HCT116 (cell line): ENCODE measurements around the gene ZNF469. TPM values are rescaled to one million over a fixed set of nuclear protein-coding genes. Genes with fewer than 3 reads are reported as not detected.

Experiments used
- ATAC-seq: fragments of 200-7000 bp; cut with Tn5 transposase; 2 replicates; pipeline ENCODE4 v1.9.1; 2020; ENCODE audit warnings: mild to moderate bottlenecking, moderate library complexity
- BruUV-seq: library from RNA; stranded (reverse); fragments of 400-500 nt; replicated peaks from 2 replicates; lab custom pipeline; 2021; lab: Mats Ljungman, UMichigan
- CTCF ChIA-PET: fragments of 300-600 bp; sonication (Branson Sonifier 250); formaldehyde crosslinking; loops from one replicate; lab custom pipeline; 2021; ENCODE audit warnings: antibody characterized with exemption; lab: Charles Lee
- POLR2A ChIA-PET: fragments of 300-600, 350-600 bp; sonication (Branson Sonifier 250); formaldehyde crosslinking; loops from one replicate; lab custom pipeline; 2021; ENCODE audit warnings: antibody characterized with exemption; lab: Charles Lee
- RAD21 ChIA-PET, 2 experiments: fragments of 300-600 bp; sonication (Branson Sonifier 250); formaldehyde crosslinking; loops; one replicate each; lab custom pipeline; 2023; ENCODE audit warnings: low total read pairs in 2 of 2; ENCODE audit not compliant: uncharacterized antibody in 2 of 2, unreplicated experiment in 2 of 2, low non-redundant PET in 1 of 2; lab: Charles Lee
- DNase-seq: peaks from one replicate; pipeline ENCODE4 v3.0.0-alpha.2; 2010; ENCODE audit warnings: low read depth, low spot score
- H2AFZ ChIP-seq: fragments of 200-600 bp; shearing (Covaris generic), sonication (generic); 2 replicates; pipeline ENCODE4 v1.6.1; 2017; ENCODE audit warnings: low read depth, mixed run types, mixed read lengths, antibody characterized with exemption, low read length; ENCODE audit not compliant: poor library complexity, severe bottlenecking
- H3K27ac ChIP-seq: 2 replicates; pipeline ENCODE4 v1.5.1; 2012; ENCODE audit warnings: low read depth, low read length
- H3K27me3 ChIP-seq: fragments of 200-600 bp; sonication (generic); 2 replicates; pipeline ENCODE4 v1.6.1; 2016; ENCODE audit warnings: mixed run types, low read length, mixed read lengths; ENCODE audit not compliant: insufficient read depth
- H3K36me3 ChIP-seq, 2 experiments: fragments of 200-500 bp in 1 of 2; fragments of 200-600 bp in 1 of 2; sonication (Bioruptor generic) in 1 of 2; sonication (generic) in 1 of 2; 2 replicates each; pipeline versions ENCODE4 v1.5.1 to v1.6.1; 2014 to 2016; ENCODE audit warnings: low read length in 2 of 2, inconsistent platforms in 1 of 2, mixed read lengths in 1 of 2, mixed run types in 1 of 2; ENCODE audit not compliant: insufficient read depth in 2 of 2, control insufficient read depth in 1 of 2
- H3K4me1 ChIP-seq, 2 experiments: fragments of 200-600 bp in 1 of 2; sonication (generic) in 1 of 2; 2 replicates each; pipeline versions ENCODE4 v1.5.1 to v1.6.1; 2012 to 2017; ENCODE audit warnings: low read length in 2 of 2, inconsistent platforms in 1 of 2, mild to moderate bottlenecking in 1 of 2, mixed read lengths in 1 of 2, mixed run types in 1 of 2, moderate library complexity in 1 of 2; ENCODE audit not compliant: insufficient read depth in 2 of 2, control insufficient read depth in 1 of 2
- H3K4me2 ChIP-seq: fragments of 200-600 bp; sonication (generic); 2 replicates; pipeline ENCODE4 v1.6.1; 2017; ENCODE audit warnings: mixed run types, low read length, mixed read lengths
- H3K4me3 ChIP-seq, 2 experiments: fragments of 200-600 bp in 1 of 2; sonication (generic) in 1 of 2; replicated peaks in 1 of 2; 2 replicates each; pipeline ENCODE4 v1.5.1; 2011 to 2016; ENCODE audit warnings: low read length in 2 of 2, control low read depth in 1 of 2, low read depth in 1 of 2, mild to moderate bottlenecking in 1 of 2, mixed read lengths in 1 of 2, mixed run types in 1 of 2
- H3K79me2 ChIP-seq: fragments of 200-600 bp; sonication (generic); 2 replicates; pipeline ENCODE4 v1.6.1; 2017; ENCODE audit warnings: mild to moderate bottlenecking, mixed run types, low read length, moderate library complexity, mixed read lengths; ENCODE audit not compliant: insufficient read depth
- H3K9ac ChIP-seq: fragments of 200-600 bp; sonication (generic); 2 replicates; pipeline ENCODE4 v1.6.1; 2016; ENCODE audit warnings: low read length, mixed read lengths
- H3K9me2 ChIP-seq: fragments of 200-600 bp; sonication (generic), shearing (Covaris generic); 2 replicates; pipeline ENCODE4 v1.6.1; 2017; ENCODE audit warnings: mixed run types, mild to moderate bottlenecking, moderate library complexity; ENCODE audit not compliant: insufficient read depth
- H3K9me3 ChIP-seq, 2 experiments: fragments of 200-500 bp in 1 of 2; fragments of 200-600 bp in 1 of 2; sonication (Bioruptor generic) in 1 of 2; sonication (generic) in 1 of 2; 2 replicates each; pipeline ENCODE4 v1.6.1; 2014 to 2017; ENCODE audit warnings: low read length in 2 of 2, mixed read lengths in 2 of 2, inconsistent platforms in 1 of 2, low read depth in 1 of 2, mild to moderate bottlenecking in 1 of 2, mixed run types in 1 of 2, moderate library complexity in 1 of 2; ENCODE audit not compliant: control insufficient read depth in 1 of 2, insufficient read depth in 1 of 2
- H4K20me1 ChIP-seq: fragments of 200-600 bp; sonication (generic), shearing (Covaris generic); 2 replicates; pipeline ENCODE4 v1.6.1; 2017; ENCODE audit warnings: mixed run types, mild to moderate bottlenecking, moderate library complexity; ENCODE audit not compliant: insufficient read depth
- CEBPB ChIP-seq: IDR thresholded peaks from 2 replicates; pipeline ENCODE4 v1.6.1; 2012; ENCODE audit warnings: low read depth
- CTCF ChIP-seq, 3 experiments: fragments of 200-600 bp in 1 of 3; sonication (generic) in 1 of 3; IDR thresholded peaks in 2 of 3; conservative IDR thresholded peaks in 1 of 3; 2 replicates each; pipeline ENCODE4 v1.5.1; 2012 to 2017; ENCODE audit warnings: low read depth in 2 of 3, low read length in 2 of 3, antibody characterized with exemption in 1 of 3, borderline replicate concordance in 1 of 3, control low read depth in 1 of 3, mild to moderate bottlenecking in 1 of 3, mixed read lengths in 1 of 3, mixed run types in 1 of 3, moderate library complexity in 1 of 3; ENCODE audit not compliant: insufficient read depth in 1 of 3
- EGR1 ChIP-seq: IDR thresholded peaks from 2 replicates; pipeline ENCODE4 v1.6.1; 2012; ENCODE audit warnings: low read depth
- ELF1 ChIP-seq: IDR thresholded peaks from 2 replicates; pipeline ENCODE4 v1.6.1; 2012; ENCODE audit warnings: low read depth, borderline replicate concordance
- EZH2 ChIP-seq: fragments of 200-600 bp; sonication (generic); IDR thresholded peaks from 2 replicates; pipeline ENCODE4 v1.6.1; 2017; ENCODE audit warnings: antibody characterized with exemption, mixed run types
- EZH2phosphoT487 ChIP-seq: fragments of 200-600 bp; IDR thresholded peaks from 2 replicates; pipeline ENCODE4 v1.6.1; 2018; ENCODE audit warnings: antibody characterized with exemption, borderline replicate concordance
- FOSL1 ChIP-seq: IDR thresholded peaks from 2 replicates; pipeline ENCODE4 v1.6.1; 2012; ENCODE audit warnings: low read depth
- JUND ChIP-seq: IDR thresholded peaks from 2 replicates; pipeline ENCODE4 v1.6.1; 2012
- MAX ChIP-seq: IDR thresholded peaks from 2 replicates; pipeline ENCODE4 v1.6.1; 2012
- POLR2A ChIP-seq: IDR thresholded peaks from 2 replicates; pipeline ENCODE4 v1.7.0; 2011; ENCODE audit warnings: borderline replicate concordance; ENCODE audit not compliant: insufficient read depth, insufficient read length; ENCODE audit errors: extremely low read depth
- SRF ChIP-seq: IDR thresholded peaks from 2 replicates; pipeline ENCODE4 v1.6.1; 2012; ENCODE audit warnings: low read depth
- YY1 ChIP-seq: IDR thresholded peaks from 2 replicates; pipeline ENCODE4 v1.6.1; 2011; ENCODE audit warnings: low read length, low read depth, moderate library complexity, mild to moderate bottlenecking; ENCODE audit not compliant: insufficient replicate concordance; ENCODE audit errors: extremely low read depth
- ZBTB33 ChIP-seq: IDR thresholded peaks from 2 replicates; pipeline ENCODE4 v1.6.1; 2011; ENCODE audit warnings: mild to moderate bottlenecking, low read length, moderate library complexity; ENCODE audit not compliant: insufficient replicate concordance; ENCODE audit errors: extremely low read depth
- intact Hi-C: fragments of 100-400 bp; cut with micrococcal nuclease; formaldehyde crosslinking; loops from 2 replicates; pipeline ENCODE4 v1.10.0; 2022
- total RNA-seq: library from RNA; stranded (reverse); gene quantifications from one replicate; pipeline ENCODE4 v1.2.1, GENCODE V29; 2021; ENCODE audit not compliant: unreplicated experiment

ZNF469 gene
- total RNA-seq, 1 experiment from 2014 or later, result 5.9 TPM

- intact Hi-C loops, result no loop called here
- ATAC-seq (no peak), DNase-seq (no peak)
- ChIA-PET RAD21 (interaction anchor here in 1 of 2 experiments (0.7 kb wide), 1 partner anchor 42 kb away, joined by 3 read pairs; no protein-coding TSS in a partner anchor), POLR2A (no interaction called here), CTCF (no interaction called here)
- Histone ChIP-seq H3K27ac (no peak overlapping the region), H3K4me2 (no peak overlapping the region), H3K36me3 (no peaks in the 10 kb centered on the region), H3K27me3 (no peaks in the 10 kb centered on the region), H3K4me3 (no peak overlapping the region), H4K20me1 (no peaks in the 10 kb centered on the region), H2AFZ (no peak overlapping the region), H3K9me2 (no peaks in the 10 kb centered on the region), H3K4me1 (peaks cover 0 to 5% of the 10 kb centered on the region in 2 experiments; a peak in 1 of 4 replicates), H3K9ac (no peak overlapping the region), H3K9me3 (no peaks in the 10 kb centered on the region), H3K79me2 (no peaks in the 10 kb centered on the region)
- TF ChIP-seq EGR1 (no peak), SRF (no peak), POLR2A (no peak), CEBPB (no peak), EZH2phosphoT487 (no peak), FOSL1 (no peak), EZH2 (no peak), ELF1 (no peak), ZBTB33 (no peak), JUND (no peak), YY1 (no peak), CTCF (IDR thresholded peaks at IDR 0.05 in 2 of 3, conservative IDR thresholded peaks at IDR 0.05 in 1 of 3; ENCODE audit: borderline replicate concordance in 1 of 3, insufficient read depth in 1 of 3, low read depth in 2 of 3, low read length in 2 of 3) (no peak), MAX (no peak)
- no TSS peak for BruUV-seq
Measured at GRCh38 chr16:88405216-88406060, 22.7 kb downstream of the ZNF469 start.
